Activated B cell treated with CpG ODN at 0.5 μM for 24 hours (primary cell): ENCODE data around the gene IRF1. TPM values are rescaled to one million over a fixed set of nuclear protein-coding genes. Genes with fewer than 3 reads are reported as not detected.
"Not testable (repeated sequence)": the region's sequence is repeated elsewhere in the genome, so short reads cannot be mapped to it uniquely, and the experiment has no call there.

Experiments used
- ATAC-seq: fragments of 200-7000 bp; cut with Tn5 transposase; one replicate; pipeline ENCODE4 v1.10.0; 2021; ENCODE audit warnings: low read depth, mild to moderate bottlenecking, moderate library complexity
- CTCF ChIA-PET: fragments of 350-600 bp; sonication (Branson Sonifier 250); formaldehyde crosslinking; loops from one replicate; lab custom pipeline; 2021; ENCODE audit warnings: antibody characterized with exemption; lab: Charles Lee
- POLR2A ChIA-PET: fragments of 350-600 bp; sonication (Branson Sonifier 250); formaldehyde crosslinking; loops from one replicate; lab custom pipeline; 2021; ENCODE audit warnings: antibody characterized with exemption; lab: Charles Lee
- DNase-seq: peaks from one replicate; pipeline ENCODE4 v3.0.0; 2022
- H3K27ac Mint-ChIP-seq: one replicate; pipeline ENCODE4 v1.8.0; 2020; ENCODE audit warnings: mixed read lengths
- H3K27me3 Mint-ChIP-seq: one replicate; pipeline ENCODE4 v1.8.0; 2021; ENCODE audit warnings: mixed read lengths
- H3K36me3 Mint-ChIP-seq: one replicate; pipeline ENCODE4 v1.8.0; 2021; ENCODE audit warnings: low read depth, mixed read lengths
- H3K4me1 Mint-ChIP-seq: one replicate; pipeline ENCODE4 v1.8.0; 2021; ENCODE audit warnings: mixed read lengths
- H3K4me3 Mint-ChIP-seq: one replicate; pipeline ENCODE4 v1.8.0; 2020; ENCODE audit warnings: mild to moderate bottlenecking, mixed read lengths
- H3K9me3 Mint-ChIP-seq: one replicate; pipeline ENCODE4 v1.8.0; 2020; ENCODE audit warnings: mixed read lengths
- intact Hi-C: fragments of 100-400 bp; cut with micrococcal nuclease; formaldehyde crosslinking; loops from one replicate; pipeline ENCODE4 v1.15.1; 2024
- total RNA-seq: library from RNA; stranded (reverse); gene quantifications from 2 replicates; pipeline ENCODE4 v1.2.3, GENCODE V29; 2022
- TF ChIP-seq, protein P1 (sequence below): fragments of 200-600 bp; IDR thresholded peaks from one replicate; pipeline ENCODE4 v1.8.0; 2022; ENCODE audit warnings: antibody characterized with exemption, mild to moderate bottlenecking

IRF1 gene
- total RNA-seq, 1 donor from 2014 or later: 134 TPM

DNA sequence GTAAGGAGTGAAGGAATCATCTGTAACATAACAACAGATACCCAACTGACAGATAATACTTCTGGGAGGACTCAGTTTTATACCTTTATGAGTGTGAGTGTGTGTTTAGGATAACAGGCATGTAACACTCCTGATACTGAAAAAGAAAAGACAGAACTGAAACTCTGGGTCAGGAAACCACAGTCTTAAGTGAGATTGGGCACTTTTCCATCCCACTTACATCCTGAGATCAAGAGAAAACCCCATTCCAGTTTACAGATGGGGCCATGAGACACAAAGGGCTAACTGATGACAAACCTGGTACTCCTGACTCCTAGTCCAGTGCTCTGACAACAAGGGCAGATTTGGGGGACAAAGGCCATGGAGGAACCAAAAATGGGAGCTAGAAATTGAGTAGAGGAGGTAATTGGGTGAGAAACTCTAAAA, 34.7 kb upstream of the IRF1 start:
- ATAC-seq: peak; percentile 69
- peaks cover 5% of the 10 kb centered on the region for H3K9me3 Mint-ChIP-seq
- CTCF ChIA-PET: interaction anchor here (1.2 to 2.6 kb wide), 3 partner anchors 24 to 295 kb away, joined by 3 to 23 read pairs (median 10); no protein-coding TSS in a partner anchor
- POLR2A ChIA-PET: interaction anchor here (2.3 to 2.9 kb wide), 2 partner anchors 31 to 35 kb away, joined by 10 to 15 read pairs; partner anchors contain the start of genes IRF1 and RAD50
- no peak for DNase-seq
- H3K27ac Mint-ChIP-seq: peak overlapping the region; percentile 73
- TF ChIP-seq, protein P1, sequence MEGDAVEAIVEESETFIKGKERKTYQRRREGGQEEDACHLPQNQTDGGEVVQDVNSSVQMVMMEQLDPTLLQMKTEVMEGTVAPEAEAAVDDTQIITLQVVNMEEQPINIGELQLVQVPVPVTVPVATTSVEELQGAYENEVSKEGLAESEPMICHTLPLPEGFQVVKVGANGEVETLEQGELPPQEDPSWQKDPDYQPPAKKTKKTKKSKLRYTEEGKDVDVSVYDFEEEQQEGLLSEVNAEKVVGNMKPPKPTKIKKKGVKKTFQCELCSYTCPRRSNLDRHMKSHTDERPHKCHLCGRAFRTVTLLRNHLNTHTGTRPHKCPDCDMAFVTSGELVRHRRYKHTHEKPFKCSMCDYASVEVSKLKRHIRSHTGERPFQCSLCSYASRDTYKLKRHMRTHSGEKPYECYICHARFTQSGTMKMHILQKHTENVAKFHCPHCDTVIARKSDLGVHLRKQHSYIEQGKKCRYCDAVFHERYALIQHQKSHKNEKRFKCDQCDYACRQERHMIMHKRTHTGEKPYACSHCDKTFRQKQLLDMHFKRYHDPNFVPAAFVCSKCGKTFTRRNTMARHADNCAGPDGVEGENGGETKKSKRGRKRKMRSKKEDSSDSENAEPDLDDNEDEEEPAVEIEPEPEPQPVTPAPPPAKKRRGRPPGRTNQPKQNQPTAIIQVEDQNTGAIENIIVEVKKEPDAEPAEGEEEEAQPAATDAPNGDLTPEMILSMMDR: no peak
- no peaks in the 10 kb centered on the region for H3K27me3 Mint-ChIP-seq
- intact Hi-C loops: loop anchor here (5.0 kb wide), 2 partner anchors 62 to 212 kb away; partner anchors contain the start of gene KIF3A
- H3K4me1 Mint-ChIP-seq: peaks cover 59% of the 10 kb centered on the region
- H3K36me3 Mint-ChIP-seq: no peaks in the 10 kb centered on the region
- H3K4me3 Mint-ChIP-seq: peak overlapping the region; percentile 64

- H3K9me3 Mint-ChIP-seq, H3K27me3 Mint-ChIP-seq, H3K36me3 Mint-ChIP-seq, CTCF ChIA-PET, DNase-seq, ATAC-seq: not testable (repeated sequence)
- intact Hi-C loops: loop anchor here (5.0 kb wide), 2 partner anchors 62 to 212 kb away; partner anchors contain the start of gene KIF3A
- POLR2A ChIA-PET: interaction anchor here (2.3 to 2.9 kb wide), 2 partner anchors 32 to 35 kb away, joined by 10 to 15 read pairs; partner anchors contain the start of genes IRF1 and RAD50
- Mint-ChIP-seq H3K27ac (peak overlapping the region; percentile 73), H3K4me3 (peak overlapping the region; percentile 64), H3K4me1 (peaks cover 62% of the 10 kb centered on the region)
These were observed 34.3 kb upstream of the IRF1 start for GRCh38 chr5:132524877-132525276.

GRCh38 chr5:132522067-132522466, 31.5 kb upstream of the IRF1 start:
- H3K4me3 Mint-ChIP-seq, CTCF ChIA-PET, H3K27ac Mint-ChIP-seq, H3K9me3 Mint-ChIP-seq, ATAC-seq, H3K27me3 Mint-ChIP-seq, intact Hi-C loops, DNase-seq, H3K36me3 Mint-ChIP-seq: not testable (repeated sequence)
- POLR2A ChIA-PET: interaction anchor here (1.0 kb wide), 2 partner anchors 32 to 35 kb away, joined by 3 to 4 read pairs; partner anchors contain the start of genes IRF1 and RAD50
- H3K4me1 Mint-ChIP-seq: peaks cover 44% of the 10 kb centered on the region

GRCh38 chr5:132513618-132514336, 23.2 kb upstream of the IRF1 start:
- H3K27ac Mint-ChIP-seq, CTCF ChIA-PET, ATAC-seq, H3K4me1 Mint-ChIP-seq, H3K4me3 Mint-ChIP-seq, H3K27me3 Mint-ChIP-seq, H3K9me3 Mint-ChIP-seq, POLR2A ChIA-PET, H3K36me3 Mint-ChIP-seq, intact Hi-C loops, DNase-seq: not testable (repeated sequence)

DNA sequence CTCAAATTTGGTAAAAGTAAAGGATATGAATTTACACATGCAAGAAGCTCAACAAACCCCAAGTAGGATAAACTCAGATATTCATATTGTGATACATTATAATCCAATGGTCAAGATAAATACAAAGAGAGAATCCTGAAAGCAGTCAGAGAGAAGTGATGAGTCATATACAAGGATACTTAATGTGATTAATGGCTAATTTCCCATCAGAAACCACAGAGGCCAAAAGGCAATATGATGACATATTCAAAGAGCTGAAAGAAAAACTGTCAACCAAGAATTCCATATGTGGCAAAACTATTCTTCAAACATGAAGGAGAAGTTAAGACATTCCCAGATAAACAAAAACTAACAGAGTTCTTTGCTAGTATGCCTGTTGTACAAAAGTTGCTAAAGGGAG, 19.5 kb upstream of the IRF1 start:
- H3K27me3 Mint-ChIP-seq: no peaks in the 10 kb centered on the region
- no peaks in the 10 kb centered on the region for H3K36me3 Mint-ChIP-seq
- TF ChIP-seq, protein P1: no peak
- CTCF ChIA-PET: interaction anchor here (1.2 to 2.3 kb wide), 3 partner anchors 9 to 310 kb away, joined by 4 to 5 read pairs (median 4); no protein-coding TSS in a partner anchor
- no peaks in the 10 kb centered on the region for H3K9me3 Mint-ChIP-seq
- ATAC-seq (no peak), DNase-seq (no peak)
- H3K27ac Mint-ChIP-seq: no peak overlapping the region
- no peak overlapping the region for H3K4me3 Mint-ChIP-seq
- H3K4me1 Mint-ChIP-seq: peaks cover 4% of the 10 kb centered on the region
- POLR2A ChIA-PET: interaction anchor here (0.6 kb wide), 1 partner anchor 30 kb away, joined by 7 read pairs; no protein-coding TSS in a partner anchor
- intact Hi-C loops: no loop called here

DNA sequence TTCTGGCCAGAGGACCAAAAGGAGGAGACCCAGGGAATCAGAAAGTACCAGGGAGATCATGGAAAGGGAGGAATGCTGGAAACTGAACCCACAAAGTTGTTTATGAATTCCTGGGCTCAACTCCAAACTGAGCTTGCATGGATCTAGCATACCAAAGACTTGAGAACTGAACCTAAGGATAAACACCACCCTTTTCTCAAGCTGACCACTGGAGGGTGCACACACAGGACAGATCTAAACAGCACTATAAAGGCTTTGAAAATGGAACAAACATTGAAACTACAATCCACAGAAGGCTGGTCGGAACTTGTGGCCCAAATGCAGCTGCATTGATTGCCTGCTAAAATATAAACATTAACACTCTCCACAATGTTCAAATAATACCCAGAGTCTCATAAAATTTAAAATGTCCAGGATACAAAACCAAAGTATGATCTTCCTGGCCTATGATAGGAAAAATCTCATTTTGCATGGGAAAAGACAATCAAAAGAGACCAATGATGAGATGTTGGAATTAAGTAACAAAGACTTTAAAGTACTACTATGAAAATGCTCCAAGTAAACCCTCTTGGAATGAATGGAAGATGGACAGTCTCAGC, 15.6 kb upstream of the IRF1 start:
- Mint-ChIP-seq H3K4me1 (peaks cover 7% of the 10 kb centered on the region), H3K27ac (no peak overlapping the region), H3K9me3 (no peaks in the 10 kb centered on the region), H3K4me3 (no peak overlapping the region), H3K36me3 (no peaks in the 10 kb centered on the region), H3K27me3 (no peaks in the 10 kb centered on the region)
- TF ChIP-seq, protein P1: no peak
- DNase-seq (no peak), ATAC-seq (peak; percentile 52)
- POLR2A ChIA-PET: interaction anchor here (0.6 to 1.6 kb wide), 4 partner anchors 9 to 1721 kb away, joined by 3 to 11 read pairs (median 5); no protein-coding TSS in a partner anchor
- intact Hi-C loops: loop anchor here (1.0 kb wide), 2 partner anchors 20 to 314 kb away; no protein-coding TSS in a partner anchor
- CTCF ChIA-PET: interaction anchor here (0.6 to 12.1 kb wide), 8 partner anchors 11 to 490 kb away, joined by 3 to 253 read pairs (median 4); no protein-coding TSS in a partner anchor
